LoVo (cell line): ENCODE results near the gene C9orf50.
"Not testable (repeated sequence)": the region's sequence is repeated elsewhere in the genome, so short reads cannot be mapped to it uniquely, and the experiment has no call there.

Experiments
- DNase-seq: peaks from one replicate; pipeline ENCODE4 v3.0.0-alpha.2; 2016; ENCODE audit warnings: low spot score

Gene C9orf50

GRCh38 chr9:129648092-129648763 lies 27.3 kb upstream of the C9orf50 start:
- DNase-seq = no peak

GRCh38 chr9:129647635-129648034 lies 26.7 kb upstream of the C9orf50 start:
- DNase-seq = no peak

- DNase-seq = no peak
Measured at GRCh38 chr9:129646654-129647053, 25.8 kb upstream of the C9orf50 start.

- DNase-seq = no peak
Measured at GRCh38 chr9:129646252-129646651, 25.4 kb upstream of the C9orf50 start.

- DNase-seq = no peak
Measured at GRCh38 chr9:129644902-129645301, 24.0 kb upstream of the C9orf50 start.

GRCh38 chr9:129644365-129644764 lies 23.5 kb upstream of the C9orf50 start:
- no peak for DNase-seq

- no peak for DNase-seq
Measured at GRCh38 chr9:129643706-129644105, 22.8 kb upstream of the C9orf50 start.

GRCh38 chr9:129641750-129642585 lies 21.1 kb upstream of the C9orf50 start, which contains the start of gene ASB6:
ASB6 (minus strand) TSS chr9:129642151; CDS start chr9:129641999, 152 bp downstream.
- DNase-seq = peak; percentile 92

GRCh38 chr9:129640871-129641749 lies 20.2 kb upstream of the C9orf50 start:
- DNase-seq = no peak

GRCh38 chr9:129640086-129640870 lies 19.4 kb upstream of the C9orf50 start:
- no peak for DNase-seq

GRCh38 chr9:129639756-129640085 lies 18.8 kb upstream of the C9orf50 start:
- DNase-seq = no peak

- no peak for DNase-seq
Measured at GRCh38 chr9:129639034-129639630, 18.2 kb upstream of the C9orf50 start.

- no peak for DNase-seq
Measured at GRCh38 chr9:129637673-129638439, 17.0 kb upstream of the C9orf50 start.

- no peak for DNase-seq
Measured at GRCh38 chr9:129637102-129637501, 16.2 kb upstream of the C9orf50 start.

GRCh38 chr9:129636343-129636742 lies 15.4 kb upstream of the C9orf50 start:
- not testable (repeated sequence) for DNase-seq

GRCh38 chr9:129635099-129636065 lies 14.5 kb upstream of the C9orf50 start:
- no peak for DNase-seq

- DNase-seq = no peak
Measured at GRCh38 chr9:129633848-129634247, 12.9 kb upstream of the C9orf50 start.

GRCh38 chr9:129633207-129633606 lies 12.3 kb upstream of the C9orf50 start:
- DNase-seq = no peak

- no peak for DNase-seq
Measured at GRCh38 chr9:129632460-129632859, 11.6 kb upstream of the C9orf50 start.
